Measurements from ENCODE around the gene HEPACAM2.

DNA sequence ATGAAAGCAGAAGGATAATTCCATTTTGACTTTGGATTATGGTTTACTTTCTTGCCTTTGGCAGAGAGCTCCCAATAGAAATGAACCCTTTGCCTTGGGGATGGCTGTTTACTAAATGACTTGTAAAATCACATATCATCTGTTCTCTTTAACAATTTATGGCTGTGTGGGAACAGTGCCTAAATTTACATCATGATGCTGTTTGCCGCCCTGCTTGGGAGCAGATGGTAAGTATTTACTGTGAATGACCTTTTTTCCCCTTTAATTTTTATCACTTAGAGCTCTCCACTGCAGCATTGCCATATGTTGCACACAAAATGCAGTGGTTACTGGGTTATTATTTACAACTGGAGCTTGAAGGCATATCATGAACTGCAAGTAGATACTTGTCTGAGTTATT, 13.4 kb downstream of the HEPACAM2 start:
- TF ChIP-seq, protein P1, sequence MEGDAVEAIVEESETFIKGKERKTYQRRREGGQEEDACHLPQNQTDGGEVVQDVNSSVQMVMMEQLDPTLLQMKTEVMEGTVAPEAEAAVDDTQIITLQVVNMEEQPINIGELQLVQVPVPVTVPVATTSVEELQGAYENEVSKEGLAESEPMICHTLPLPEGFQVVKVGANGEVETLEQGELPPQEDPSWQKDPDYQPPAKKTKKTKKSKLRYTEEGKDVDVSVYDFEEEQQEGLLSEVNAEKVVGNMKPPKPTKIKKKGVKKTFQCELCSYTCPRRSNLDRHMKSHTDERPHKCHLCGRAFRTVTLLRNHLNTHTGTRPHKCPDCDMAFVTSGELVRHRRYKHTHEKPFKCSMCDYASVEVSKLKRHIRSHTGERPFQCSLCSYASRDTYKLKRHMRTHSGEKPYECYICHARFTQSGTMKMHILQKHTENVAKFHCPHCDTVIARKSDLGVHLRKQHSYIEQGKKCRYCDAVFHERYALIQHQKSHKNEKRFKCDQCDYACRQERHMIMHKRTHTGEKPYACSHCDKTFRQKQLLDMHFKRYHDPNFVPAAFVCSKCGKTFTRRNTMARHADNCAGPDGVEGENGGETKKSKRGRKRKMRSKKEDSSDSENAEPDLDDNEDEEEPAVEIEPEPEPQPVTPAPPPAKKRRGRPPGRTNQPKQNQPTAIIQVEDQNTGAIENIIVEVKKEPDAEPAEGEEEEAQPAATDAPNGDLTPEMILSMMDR (IDR thresholded peaks at IDR 0.05), result no peak
- no peak for TF ChIP-seq POLR2AphosphoS5 (IDR thresholded peaks at IDR 0.05)
- TF ChIP-seq POLR2A (IDR thresholded peaks at IDR 0.05; ENCODE audit: low read depth), result no peak
